PC-3 (cell line): ENCODE measurements around the gene FBXO17. TPM values are rescaled to one million over a fixed set of nuclear protein-coding genes. Genes with fewer than 3 reads are reported as not detected.

Source experiments
- ATAC-seq: fragments of 200-7000 bp; cut with Tn5 transposase; 2 replicates; pipeline ENCODE4 v1.9.1; 2020; ENCODE audit warnings: mild to moderate bottlenecking, moderate library complexity
- BruUV-seq: library from RNA; stranded (reverse); fragments of 400-500 nt; replicated peaks from 2 replicates; lab custom pipeline; 2021; lab: Mats Ljungman, UMichigan
- CTCF ChIA-PET: fragments of 300-600 bp; sonication (Branson Sonifier 250); formaldehyde crosslinking; loops from one replicate; lab custom pipeline; 2022; ENCODE audit warnings: antibody characterized with exemption; lab: Charles Lee
- POLR2A ChIA-PET: fragments of 300-600 bp; sonication (Branson Sonifier 250); formaldehyde crosslinking; loops from one replicate; lab custom pipeline; 2022; ENCODE audit warnings: antibody characterized with exemption; ENCODE audit not compliant: unreplicated experiment; lab: Charles Lee
- DNase-seq: peaks from one replicate; pipeline ENCODE4 v3.0.0-alpha.2; 2015
- H2AFZ ChIP-seq: fragments of 300-600 bp; sonication (generic); 2 replicates; pipeline ENCODE4 v1.6.0; 2016; ENCODE audit warnings: antibody characterized with exemption, low read length
- H3F3A ChIP-seq: fragments of 300-600 bp; sonication (generic); one replicate; pipeline ENCODE4 v1.6.0; 2017; ENCODE audit warnings: antibody characterized with exemption, low read length, control low read depth, mild to moderate bottlenecking; ENCODE audit not compliant: unreplicated experiment
- H3K27ac ChIP-seq: fragments of 300-600 bp; sonication (generic); 2 replicates; pipeline ENCODE4 v1.5.1; 2016; ENCODE audit warnings: mild to moderate bottlenecking, low read length
- H3K27me3 ChIP-seq: fragments of 300-600 bp; sonication (generic); 2 replicates; pipeline ENCODE4 v1.6.1; 2016; ENCODE audit warnings: low read length, mixed read lengths
- H3K36me3 ChIP-seq: fragments of 300-600 bp; sonication (generic); 2 replicates; pipeline ENCODE4 v1.6.1; 2016; ENCODE audit warnings: low read depth, mixed run types, low read length, mixed read lengths
- H3K4me1 ChIP-seq: fragments of 300-600 bp; sonication (generic); 2 replicates; pipeline ENCODE4 v1.5.1; 2016; ENCODE audit warnings: low read length; ENCODE audit not compliant: insufficient read depth
- H3K4me2 ChIP-seq: fragments of 300-600 bp; sonication (generic); 2 replicates; pipeline ENCODE4 v1.6.0; 2016; ENCODE audit warnings: low read length
- H3K4me3 ChIP-seq: fragments of 300-600 bp; sonication (generic); 2 replicates; pipeline ENCODE4 v1.5.1; 2016; ENCODE audit warnings: mild to moderate bottlenecking, low read length, mixed read lengths
- H3K79me2 ChIP-seq: fragments of 300-600 bp; sonication (generic); 2 replicates; pipeline ENCODE4 v1.6.1; 2017; ENCODE audit warnings: low read length, mixed read lengths
- H3K9ac ChIP-seq: fragments of 300-600 bp; sonication (generic); 2 replicates; pipeline ENCODE4 v1.6.0; 2016; ENCODE audit warnings: mild to moderate bottlenecking, low read length
- H3K9me2 ChIP-seq: fragments of 300-600 bp; sonication (generic); replicated peaks from 2 replicates; pipeline ENCODE4 v1.6.1; 2016; ENCODE audit warnings: mixed run types, low read length, mixed read lengths
- H3K9me3 ChIP-seq: fragments of 300-600 bp; sonication (generic); 2 replicates; pipeline ENCODE4 v1.6.1; 2016; ENCODE audit warnings: low read length, mixed read lengths
- H4K20me1 ChIP-seq: fragments of 300-600 bp; sonication (generic); 2 replicates; pipeline ENCODE4 v1.6.1; 2016; ENCODE audit warnings: low read length, mixed read lengths
- CTCF ChIP-seq: fragments of 300-600 bp; sonication (generic); conservative IDR thresholded peaks from 2 replicates; pipeline ENCODE4 v1.5.1; 2017; ENCODE audit warnings: antibody characterized with exemption, low read depth, mild to moderate bottlenecking, low read length
- EZH2 ChIP-seq: fragments of 300-600 bp; sonication (generic); IDR thresholded peaks from one replicate; pipeline ENCODE4 v1.6.1; 2017; ENCODE audit warnings: antibody characterized with exemption, mild to moderate bottlenecking, low read length; ENCODE audit not compliant: unreplicated experiment
- EZH2phosphoT487 ChIP-seq: fragments of 300-600 bp; sonication (generic); IDR thresholded peaks from 2 replicates; pipeline ENCODE4 v1.6.1; 2018; ENCODE audit warnings: mild to moderate bottlenecking, antibody characterized with exemption, low read length, borderline replicate concordance
- intact Hi-C: fragments of 100-400 bp; cut with micrococcal nuclease; formaldehyde crosslinking; loops from 2 replicates; pipeline ENCODE4 v1.9.0; 2023
- total RNA-seq: library from RNA; depleted of rRNA; stranded (reverse); fragments of >200 nt; gene quantifications from 2 replicates; pipeline ENCODE4 v1.2.3, GENCODE V29; 2014

FBXO17 gene
- total RNA-seq, 1 experiment from 2014 or later: not detected

GRCh38 chr19:38964738-38965137 is 10.8 kb downstream of the FBXO17 start:
- intact Hi-C loops: loop anchor here (5.0 to 10.0 kb wide), 3 partner anchors 148 to 360 kb away; partner anchors contain the start of gene LRFN1
- no peak overlapping the region for H2AFZ ChIP-seq
- no peaks in the 10 kb centered on the region for H3K27me3 ChIP-seq
- H3K4me1 ChIP-seq: peaks cover 3% of the 10 kb centered on the region; the same call in 1 of the 2 replicates
- no TSS peak for BruUV-seq
- no peaks in the 10 kb centered on the region for H3F3A ChIP-seq
- no peaks in the 10 kb centered on the region for H3K9me2 ChIP-seq
- no peak overlapping the region for H3K27ac ChIP-seq
- no peaks in the 10 kb centered on the region for H3K9me3 ChIP-seq
- H3K4me3 ChIP-seq: no peak overlapping the region
- H4K20me1 ChIP-seq: no peaks in the 10 kb centered on the region
- no peak for TF ChIP-seq CTCF
- no peak for TF ChIP-seq EZH2
- no peak for TF ChIP-seq EZH2phosphoT487
- DNase-seq (no peak), ATAC-seq (no peak)
- H3K9ac ChIP-seq: no peak overlapping the region
- ChIA-PET POLR2A (no interaction called here), CTCF (no interaction called here)
- no peak overlapping the region for H3K4me2 ChIP-seq
- H3K79me2 ChIP-seq: no peaks in the 10 kb centered on the region
- no peaks in the 10 kb centered on the region for H3K36me3 ChIP-seq

- ChIA-PET POLR2A (no interaction called here), CTCF (no interaction called here)
- no peaks in the 10 kb centered on the region for H3F3A ChIP-seq
- no peak overlapping the region for H3K4me2 ChIP-seq
- H3K9me2 ChIP-seq: no peaks in the 10 kb centered on the region
- no peaks in the 10 kb centered on the region for H3K27me3 ChIP-seq
- H3K4me1 ChIP-seq: peaks cover 3% of the 10 kb centered on the region; the same call in 1 of the 2 replicates
- intact Hi-C loops: loop anchor here (5.0 to 10.0 kb wide), 4 partner anchors 153 to 555 kb away; partner anchors contain the start of genes FAM98C and LRFN1
- no peak overlapping the region for H3K9ac ChIP-seq
- DNase-seq: no peak
- no peaks in the 10 kb centered on the region for H4K20me1 ChIP-seq
- ATAC-seq: no peak
- H3K27ac ChIP-seq: no peak overlapping the region
- no peaks in the 10 kb centered on the region for H3K36me3 ChIP-seq
- TF ChIP-seq EZH2 (no peak), EZH2phosphoT487 (no peak), CTCF (no peak)
- H3K79me2 ChIP-seq: no peaks in the 10 kb centered on the region
- no peak overlapping the region for H3K4me3 ChIP-seq
- H3K9me3 ChIP-seq: no peaks in the 10 kb centered on the region
- BruUV-seq: no TSS peak
- no peak overlapping the region for H2AFZ ChIP-seq
These were observed 15.9 kb downstream of the FBXO17 start for GRCh38 chr19:38959618-38960017.

GRCh38 chr19:38958301-38958700 is 17.2 kb downstream of the FBXO17 start:
- ChIA-PET CTCF (no interaction called here), POLR2A (no interaction called here)
- no peak for DNase-seq
- H2AFZ ChIP-seq: no peak overlapping the region
- no peak overlapping the region for H3K27ac ChIP-seq
- H3F3A ChIP-seq: no peaks in the 10 kb centered on the region
- ATAC-seq: no peak
- H3K9me2 ChIP-seq: no peaks in the 10 kb centered on the region
- H3K4me2 ChIP-seq: no peak overlapping the region
- no peaks in the 10 kb centered on the region for H3K79me2 ChIP-seq
- no peaks in the 10 kb centered on the region for H3K27me3 ChIP-seq
- H3K9ac ChIP-seq: no peak overlapping the region
- no peak overlapping the region for H3K4me3 ChIP-seq
- no peaks in the 10 kb centered on the region for H3K36me3 ChIP-seq
- TF ChIP-seq CTCF: no peak
- TF ChIP-seq EZH2phosphoT487: no peak
- TF ChIP-seq EZH2: no peak
- H3K9me3 ChIP-seq: no peaks in the 10 kb centered on the region
- BruUV-seq: no TSS peak
- intact Hi-C loops: loop anchor here (10.0 kb wide), 1 partner anchor 554 kb away; the partner anchor contains the start of gene FAM98C
- H4K20me1 ChIP-seq: no peaks in the 10 kb centered on the region
- H3K4me1 ChIP-seq: peaks cover 3% of the 10 kb centered on the region; the same call in 1 of the 2 replicates
